Fibroblast of lung (primary cell): ENCODE data around the gene TSHZ2. TPM values are rescaled to one million over a fixed set of nuclear protein-coding genes. Genes with fewer than 3 reads are reported as not detected.

Source experiments
- DNase-seq, 2 donors: peaks; one replicate each; pipeline versions ENCODE4 v3.0.0 to v3.0.0-alpha.2; 2010; ENCODE audit warnings: low read depth in 2 of 2
- H2AFZ ChIP-seq: 2 replicates; pipeline ENCODE4 v1.5.1; 2012; ENCODE audit warnings: low read length, control low read depth, inconsistent platforms
- H3K27ac ChIP-seq: 2 replicates; pipeline ENCODE4 v1.5.1; 2011; ENCODE audit warnings: low read length, control low read depth; ENCODE audit not compliant: insufficient read depth
- H3K27me3 ChIP-seq: 2 replicates; pipeline ENCODE4 v1.5.1; 2011; ENCODE audit warnings: mild to moderate bottlenecking, low read length; ENCODE audit not compliant: control insufficient read depth, insufficient read depth
- H3K36me3 ChIP-seq: 2 replicates; pipeline ENCODE4 v1.5.1; 2011; ENCODE audit warnings: low read length; ENCODE audit not compliant: control insufficient read depth, insufficient read depth
- H3K4me1 ChIP-seq: 2 replicates; pipeline ENCODE4 v1.5.1; 2011; ENCODE audit warnings: low read length; ENCODE audit not compliant: control insufficient read depth, insufficient read depth; ENCODE audit errors: extremely low read depth
- H3K4me2 ChIP-seq: 2 replicates; pipeline ENCODE4 v1.5.1; 2011; ENCODE audit warnings: low read length, control low read depth; ENCODE audit not compliant: insufficient read depth; ENCODE audit errors: extremely low read depth
- H3K4me3 ChIP-seq, 4 experiments: fragments of 200-600 bp in 1 of 4; sonication (generic) in 1 of 4; replicated peaks in 1 of 4; 2 replicates each; pipeline ENCODE4 v1.5.1; 2011 to 2016; ENCODE audit warnings: low read length in 4 of 4, low read depth in 3 of 4, mild to moderate bottlenecking in 3 of 4, control low read depth in 2 of 4, inconsistent platforms in 1 of 4, mixed read lengths in 1 of 4; ENCODE audit not compliant: insufficient read depth in 1 of 4; ENCODE audit errors: control extremely low read depth in 1 of 4
- H3K79me2 ChIP-seq: 2 replicates; pipeline ENCODE4 v1.5.1; 2012; ENCODE audit warnings: mild to moderate bottlenecking, low read length, inconsistent platforms; ENCODE audit not compliant: control insufficient read depth, insufficient read depth
- H3K9ac ChIP-seq: 2 replicates; pipeline ENCODE4 v1.5.1; 2011; ENCODE audit warnings: mild to moderate bottlenecking, low read length, control low read depth; ENCODE audit not compliant: insufficient read depth
- H3K9me3 ChIP-seq: 2 replicates; pipeline ENCODE4 v1.5.1; 2012; ENCODE audit warnings: low read depth, low read length; ENCODE audit not compliant: control insufficient read depth, insufficient read depth
- H4K20me1 ChIP-seq: 2 replicates; pipeline ENCODE4 v1.5.1; 2011; ENCODE audit warnings: low read length; ENCODE audit not compliant: control insufficient read depth, insufficient read depth; ENCODE audit errors: extremely low read depth
- CTCF ChIP-seq, 2 donors: IDR thresholded peaks in 1 of 2; conservative IDR thresholded peaks in 1 of 2; 1 replicate in 1 of 2; 2 replicates in 1 of 2; pipeline ENCODE4 v1.5.1; 2011 to 2012; ENCODE audit warnings: low read length in 2 of 2, control low read depth in 1 of 2, inconsistent platforms in 1 of 2, low read depth in 1 of 2, mild to moderate bottlenecking in 1 of 2
- EZH2 ChIP-seq: IDR thresholded peaks from 2 replicates; pipeline ENCODE4 v1.5.1; 2012; ENCODE audit warnings: low read length, control low read depth, mild to moderate bottlenecking; ENCODE audit errors: missing control alignments
- polyA plus RNA-seq, 2 donors: library from polyadenylated mRNA; depleted of rRNA in 1 of 2; stranded (reverse) in 1 of 2; unstranded in 1 of 2; fragments of >200 nt; gene quantifications; 2 replicates each; pipeline ENCODE4 v1.2.1, GENCODE V29; 2011 to 2012; ENCODE audit warnings: missing spikeins in 1 of 2
- total RNA-seq: library from RNA; depleted of rRNA; stranded (reverse); fragments of >200 nt; gene quantifications from 2 replicates; pipeline ENCODE4 v1.2.1, GENCODE V29; 2014

The TSHZ2 gene
- total and polyA plus RNA-seq, 2 donors (not counting 1 experiment from before 2014, with no cell fraction given), result 0.15 to 2.6 TPM

DNA sequence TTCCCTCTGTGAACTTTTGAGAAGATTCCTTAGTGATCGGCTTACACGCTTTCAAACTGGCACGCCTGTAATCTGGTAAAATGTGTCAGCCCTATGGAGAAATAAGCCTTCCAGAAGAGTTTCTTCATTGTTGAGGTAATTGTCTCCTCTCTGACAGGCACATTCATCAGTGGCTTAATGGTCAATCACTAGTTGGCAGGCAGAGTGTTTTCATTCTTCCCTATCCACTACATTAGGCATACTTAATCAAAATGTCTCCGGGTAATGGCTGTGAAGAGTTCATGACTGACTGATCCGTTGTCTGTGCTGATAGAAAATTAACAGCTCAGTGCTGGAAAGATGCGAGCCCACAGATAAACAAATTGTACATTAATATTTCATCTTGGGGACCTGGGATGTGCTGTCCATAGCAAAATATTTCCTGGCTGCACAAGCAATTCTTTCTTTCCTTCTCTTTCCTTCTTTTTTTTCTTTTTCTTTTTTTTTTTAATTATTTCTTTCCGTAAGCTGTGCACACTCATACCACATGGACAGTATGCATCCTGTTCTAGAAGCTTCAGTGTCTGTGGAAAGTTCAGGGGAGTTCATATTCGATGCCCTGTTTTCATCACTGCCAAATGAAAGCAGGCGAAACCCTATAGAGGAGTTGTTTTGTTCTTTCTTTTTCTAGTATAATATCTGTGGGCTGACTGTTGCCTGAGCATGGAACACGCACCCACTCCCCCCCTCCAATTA lies 31.4 kb downstream of the TSHZ2 start:
- Histone ChIP-seq H3K27me3 (no peaks in the 10 kb centered on the region), H3K4me1 (no peaks in the 10 kb centered on the region), H4K20me1 (no peaks in the 10 kb centered on the region), H3K27ac (no peak overlapping the region), H3K79me2 (no peaks in the 10 kb centered on the region), H3K36me3 (no peaks in the 10 kb centered on the region), H3K9me3 (no peaks in the 10 kb centered on the region), H3K4me3 (no peak overlapping the region), H3K4me2 (no peak overlapping the region), H2AFZ (no peak overlapping the region), H3K9ac (no peak overlapping the region)
- no peak for TF ChIP-seq CTCF (conservative IDR thresholded peaks at IDR 0.05 in 1 of 2, IDR thresholded peaks at IDR 0.05 in 1 of 2; ENCODE audit: low read depth in 1 of 2, low read length in 2 of 2)
- TF ChIP-seq EZH2, result no peak
- peak in 1 of 2 donors; percentile 95 for DNase-seq

DNA sequence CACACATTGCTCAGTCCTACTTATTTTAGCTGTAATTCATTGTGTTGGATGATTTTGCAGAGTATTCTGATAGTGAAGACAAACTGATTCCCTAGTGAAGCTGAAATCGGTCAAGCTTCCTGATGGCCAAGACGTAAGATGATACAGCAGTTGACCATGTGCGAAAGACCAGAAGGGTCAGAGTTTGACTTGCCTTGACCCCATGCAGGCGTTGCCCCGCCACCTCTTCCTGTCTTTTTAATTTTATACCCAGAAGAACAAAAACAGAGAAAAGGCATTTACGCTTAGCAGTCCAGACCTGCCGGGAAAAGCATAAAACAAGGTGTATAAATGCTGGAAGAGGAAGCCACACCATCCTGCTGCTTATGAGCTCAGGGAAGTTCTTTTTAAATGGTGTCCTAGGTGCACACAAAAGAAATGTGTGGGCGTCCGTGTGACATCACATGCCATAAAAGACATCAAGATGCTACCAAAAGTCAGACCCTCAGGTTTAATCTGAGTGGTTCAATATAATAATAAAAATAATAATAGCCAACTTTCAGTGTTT lies 32.2 kb downstream of the TSHZ2 start:
- H3K79me2 ChIP-seq, result no peaks in the 10 kb centered on the region
- H3K27me3 ChIP-seq, result no peaks in the 10 kb centered on the region
- H3K4me2 ChIP-seq, result no peak overlapping the region
- no peak overlapping the region for H2AFZ ChIP-seq
- H4K20me1 ChIP-seq, result no peaks in the 10 kb centered on the region
- DNase-seq, result no peak
- H3K36me3 ChIP-seq, result no peaks in the 10 kb centered on the region
- H3K9me3 ChIP-seq, result no peaks in the 10 kb centered on the region
- no peaks in the 10 kb centered on the region for H3K4me1 ChIP-seq
- H3K9ac ChIP-seq, result no peak overlapping the region
- H3K27ac ChIP-seq, result no peak overlapping the region
- no peak for TF ChIP-seq CTCF (conservative IDR thresholded peaks at IDR 0.05 in 1 of 2, IDR thresholded peaks at IDR 0.05 in 1 of 2; ENCODE audit: low read depth in 1 of 2, low read length in 2 of 2)
- TF ChIP-seq EZH2, result no peak
- no peak overlapping the region for H3K4me3 ChIP-seq

GRCh38 chr20:53009979-53010735 lies 38.0 kb downstream of the TSHZ2 start:
- TF ChIP-seq CTCF (conservative IDR thresholded peaks at IDR 0.05 in 1 of 2, IDR thresholded peaks at IDR 0.05 in 1 of 2; ENCODE audit: low read depth in 1 of 2, low read length in 2 of 2), result no peak
- no peak for TF ChIP-seq EZH2
- no peak overlapping the region for H2AFZ ChIP-seq
- H3K27ac ChIP-seq, result no peak overlapping the region
- no peaks in the 10 kb centered on the region for H3K9me3 ChIP-seq
- no peaks in the 10 kb centered on the region for H3K36me3 ChIP-seq
- no peaks in the 10 kb centered on the region for H3K4me1 ChIP-seq
- H3K79me2 ChIP-seq, result no peaks in the 10 kb centered on the region
- no peak overlapping the region for H3K4me2 ChIP-seq
- no peak overlapping the region for H3K9ac ChIP-seq
- H3K4me3 ChIP-seq, result no peak overlapping the region
- DNase-seq, result no peak
- H3K27me3 ChIP-seq, result no peaks in the 10 kb centered on the region
- no peaks in the 10 kb centered on the region for H4K20me1 ChIP-seq
